Osteocyte (in vitro differentiated cells): ENCODE results near the gene EXD3. TPM values are rescaled to one million over a fixed set of nuclear protein-coding genes. Genes with fewer than 3 reads are reported as not detected.
A peak's percentile ranks its signal among the peaks of the same experiment; 100 is the strongest.

Source experiments
- DNase-seq: peaks from one replicate; pipeline ENCODE4 v3.0.0; 2021; ENCODE audit warnings: mixed read lengths; ENCODE audit not compliant: unreplicated experiment; ENCODE audit errors: extremely low spot score
- H3K27ac Mint-ChIP-seq: one replicate; pipeline ENCODE4 v1.8.0; 2021; ENCODE audit warnings: mild to moderate bottlenecking, mixed read lengths; ENCODE audit not compliant: unreplicated experiment
- H3K27me3 Mint-ChIP-seq: one replicate; pipeline ENCODE4 v1.8.0; 2021; ENCODE audit warnings: mixed read lengths; ENCODE audit not compliant: unreplicated experiment
- H3K36me3 Mint-ChIP-seq: one replicate; pipeline ENCODE4 v1.8.0; 2021; ENCODE audit warnings: mixed read lengths; ENCODE audit not compliant: unreplicated experiment
- H3K4me1 Mint-ChIP-seq: one replicate; pipeline ENCODE4 v1.8.0; 2021; ENCODE audit warnings: mixed read lengths; ENCODE audit not compliant: unreplicated experiment
- H3K4me3 Mint-ChIP-seq: one replicate; pipeline ENCODE4 v1.8.0; 2021; ENCODE audit warnings: mild to moderate bottlenecking, moderate library complexity, mixed read lengths; ENCODE audit not compliant: unreplicated experiment
- H3K9me3 Mint-ChIP-seq: one replicate; pipeline ENCODE4 v1.8.0; 2021; ENCODE audit warnings: mixed read lengths; ENCODE audit not compliant: unreplicated experiment
- total RNA-seq: library from RNA; stranded (reverse); gene quantifications from 2 replicates; pipeline ENCODE4 v1.2.1, GENCODE V29; 2021
- TF ChIP-seq, protein P1 (sequence below): fragments of 200-600 bp; sonication (generic); IDR thresholded peaks from 2 replicates; pipeline ENCODE4 v1.5.0; 2021; ENCODE audit warnings: antibody characterized with exemption, mild to moderate bottlenecking, moderate library complexity

The EXD3 gene
- total RNA-seq, 1 donor from 2014 or later = 21.5 TPM

DNA sequence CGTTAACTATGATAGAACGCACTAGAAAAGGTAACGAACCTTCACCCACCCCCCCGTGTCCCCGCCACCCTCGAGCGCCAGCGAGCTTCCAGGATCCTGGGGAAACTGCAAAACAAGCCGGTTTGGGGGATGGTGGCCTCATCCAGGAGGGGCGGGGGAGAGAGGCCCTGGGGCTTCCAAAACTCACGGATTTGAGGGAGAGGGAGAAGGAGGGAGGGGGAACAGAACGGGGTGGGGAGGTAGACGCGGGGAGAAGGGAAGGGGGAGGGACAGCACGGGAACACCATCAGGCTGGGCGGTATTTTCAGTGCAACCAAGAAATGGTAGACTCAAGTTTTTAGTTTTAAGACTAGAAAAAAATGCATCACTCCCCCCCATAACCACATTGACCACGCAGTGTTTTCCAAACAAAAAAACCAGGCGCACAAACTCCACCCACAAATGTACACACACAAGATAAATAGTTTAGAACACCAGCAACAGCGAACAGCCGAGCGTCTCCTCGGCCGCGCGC lies 122.3 kb downstream of the EXD3 start:
- H3K27ac Mint-ChIP-seq = peak overlapping the region; percentile 54
- H3K36me3 Mint-ChIP-seq = no peaks in the 10 kb centered on the region
- no peaks in the 10 kb centered on the region for H3K9me3 Mint-ChIP-seq
- H3K4me3 Mint-ChIP-seq = peak overlapping the region; percentile 77
- peaks cover 22% of the 10 kb centered on the region for H3K4me1 Mint-ChIP-seq
- TF ChIP-seq, protein P1, sequence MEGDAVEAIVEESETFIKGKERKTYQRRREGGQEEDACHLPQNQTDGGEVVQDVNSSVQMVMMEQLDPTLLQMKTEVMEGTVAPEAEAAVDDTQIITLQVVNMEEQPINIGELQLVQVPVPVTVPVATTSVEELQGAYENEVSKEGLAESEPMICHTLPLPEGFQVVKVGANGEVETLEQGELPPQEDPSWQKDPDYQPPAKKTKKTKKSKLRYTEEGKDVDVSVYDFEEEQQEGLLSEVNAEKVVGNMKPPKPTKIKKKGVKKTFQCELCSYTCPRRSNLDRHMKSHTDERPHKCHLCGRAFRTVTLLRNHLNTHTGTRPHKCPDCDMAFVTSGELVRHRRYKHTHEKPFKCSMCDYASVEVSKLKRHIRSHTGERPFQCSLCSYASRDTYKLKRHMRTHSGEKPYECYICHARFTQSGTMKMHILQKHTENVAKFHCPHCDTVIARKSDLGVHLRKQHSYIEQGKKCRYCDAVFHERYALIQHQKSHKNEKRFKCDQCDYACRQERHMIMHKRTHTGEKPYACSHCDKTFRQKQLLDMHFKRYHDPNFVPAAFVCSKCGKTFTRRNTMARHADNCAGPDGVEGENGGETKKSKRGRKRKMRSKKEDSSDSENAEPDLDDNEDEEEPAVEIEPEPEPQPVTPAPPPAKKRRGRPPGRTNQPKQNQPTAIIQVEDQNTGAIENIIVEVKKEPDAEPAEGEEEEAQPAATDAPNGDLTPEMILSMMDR = no peak
- DNase-seq = no peak
- H3K27me3 Mint-ChIP-seq = peaks cover 10% of the 10 kb centered on the region

DNA sequence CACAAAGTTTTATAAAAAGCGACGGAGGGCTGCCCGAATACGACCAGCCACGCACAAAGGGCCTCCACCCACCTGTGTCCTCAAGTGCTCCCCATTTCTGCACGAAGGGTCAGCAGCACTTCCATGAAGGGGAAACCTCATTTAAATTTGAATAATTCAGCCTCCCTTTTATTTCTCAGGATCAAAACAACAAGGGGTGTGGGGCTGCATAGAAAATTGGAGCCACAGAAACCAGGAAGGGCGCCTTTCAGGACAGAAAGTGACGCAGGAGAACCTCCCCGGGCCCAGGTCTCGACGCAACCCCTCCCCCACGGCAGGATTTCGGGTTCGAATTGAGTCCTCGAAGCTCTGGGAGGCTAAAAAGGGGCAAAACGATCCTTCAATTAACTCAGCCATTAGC lies 123.0 kb downstream of the EXD3 start:
- no peaks in the 10 kb centered on the region for H3K9me3 Mint-ChIP-seq
- TF ChIP-seq, protein P1 = no peak
- no peak overlapping the region for H3K27ac Mint-ChIP-seq
- H3K27me3 Mint-ChIP-seq = peaks cover 10% of the 10 kb centered on the region
- DNase-seq = no peak
- H3K4me3 Mint-ChIP-seq = peak overlapping the region; percentile 47
- H3K4me1 Mint-ChIP-seq = peaks cover 22% of the 10 kb centered on the region
- H3K36me3 Mint-ChIP-seq = no peaks in the 10 kb centered on the region

DNA sequence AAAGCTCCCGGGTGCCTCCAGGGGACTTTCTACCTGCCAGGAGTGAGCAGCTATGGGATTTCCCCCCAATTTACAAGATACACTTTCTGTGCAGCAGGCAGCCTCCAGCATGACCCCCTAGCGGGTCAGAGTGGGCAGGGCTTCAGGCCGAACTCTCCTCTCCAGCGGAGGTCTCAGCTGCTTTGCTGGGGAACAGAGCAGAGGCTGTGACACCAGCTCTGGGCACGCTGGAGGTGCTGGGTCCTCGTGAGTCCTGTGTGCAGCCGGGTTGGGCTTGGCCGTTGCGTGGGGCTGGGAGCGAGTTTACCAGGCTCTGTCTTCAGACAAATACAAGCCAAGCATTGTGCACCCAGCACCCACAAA lies 123.8 kb downstream of the EXD3 start:
- TF ChIP-seq, protein P1 = no peak
- Mint-ChIP-seq H3K4me3 (no peak overlapping the region), H3K27ac (no peak overlapping the region), H3K9me3 (no peaks in the 10 kb centered on the region), H3K4me1 (peaks cover 22% of the 10 kb centered on the region), H3K36me3 (no peaks in the 10 kb centered on the region), H3K27me3 (peaks cover 10% of the 10 kb centered on the region)
- no peak for DNase-seq

DNA sequence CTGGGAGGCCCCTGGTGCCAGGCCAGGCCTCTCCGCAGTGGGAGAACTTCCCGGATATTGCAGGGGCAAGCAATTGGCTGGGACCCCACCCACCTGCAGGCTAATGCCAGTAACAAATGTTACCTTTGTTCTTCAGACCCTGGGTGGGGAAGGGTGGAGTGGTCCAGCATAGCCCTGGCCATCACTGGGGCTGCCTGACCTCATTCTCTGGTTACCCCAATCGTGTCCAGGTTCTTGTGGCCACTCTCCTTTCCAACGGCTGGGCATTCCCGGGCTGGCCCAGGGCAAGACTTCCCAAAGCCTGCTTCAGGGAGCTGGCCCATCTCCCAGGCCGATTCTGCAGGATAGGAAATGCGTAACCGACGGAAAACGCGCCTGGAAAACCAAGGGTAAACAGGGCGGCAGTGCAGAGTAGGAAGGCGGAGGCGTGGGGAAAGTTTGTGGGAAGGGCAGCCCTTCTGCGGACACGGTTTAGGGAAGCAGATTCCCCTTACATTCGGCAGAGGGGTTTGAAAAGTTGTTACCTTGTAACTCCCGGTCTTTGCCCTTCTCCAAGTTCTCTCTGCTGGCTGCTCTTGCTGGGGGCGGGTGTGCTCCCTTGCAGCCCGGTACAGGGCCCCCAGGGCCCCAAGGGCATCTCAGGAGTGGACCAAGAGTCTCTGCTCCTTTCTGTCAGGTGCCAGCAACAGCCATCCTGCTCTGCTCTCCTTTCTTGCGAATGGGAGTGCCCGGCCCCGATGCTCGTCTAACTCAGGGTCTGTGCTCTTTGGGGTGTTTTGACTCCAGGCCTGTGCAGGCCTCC lies 124.4 kb downstream of the EXD3 start:
- DNase-seq = no peak
- TF ChIP-seq, protein P1 = no peak
- no peaks in the 10 kb centered on the region for H3K36me3 Mint-ChIP-seq
- H3K9me3 Mint-ChIP-seq = no peaks in the 10 kb centered on the region
- H3K4me3 Mint-ChIP-seq = no peak overlapping the region
- peaks cover 20% of the 10 kb centered on the region for H3K4me1 Mint-ChIP-seq
- peaks cover 11% of the 10 kb centered on the region for H3K27me3 Mint-ChIP-seq
- no peak overlapping the region for H3K27ac Mint-ChIP-seq

DNA sequence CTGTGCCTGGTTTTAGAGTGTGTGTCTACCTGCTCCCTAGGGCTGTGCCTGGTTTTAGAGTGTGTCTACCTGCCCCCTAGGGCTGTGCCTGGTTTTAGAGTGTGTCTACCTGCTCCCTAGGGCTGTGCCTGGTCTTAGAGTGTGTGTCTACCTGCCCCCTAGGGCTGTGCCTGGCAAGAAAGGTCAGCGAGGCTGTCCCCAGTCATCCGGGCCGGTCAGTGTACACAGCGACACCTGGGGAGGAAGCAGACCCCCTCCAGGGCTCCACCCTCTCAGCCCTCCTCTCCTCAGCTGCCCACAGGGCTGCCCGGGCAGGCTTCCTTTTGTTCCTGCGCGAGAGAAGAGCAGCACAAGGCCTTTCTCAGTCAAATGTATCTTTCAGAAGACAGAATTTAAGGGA lies 125.0 kb downstream of the EXD3 start:
- DNase-seq = no peak
- peaks cover 13% of the 10 kb centered on the region for H3K27me3 Mint-ChIP-seq

More for the DNA sequence above, 125.0 kb downstream of the EXD3 start:
- peaks cover 18% of the 10 kb centered on the region for H3K4me1 Mint-ChIP-seq
- TF ChIP-seq, protein P1 = no peak
- no peak overlapping the region for H3K4me3 Mint-ChIP-seq
- H3K36me3 Mint-ChIP-seq = no peaks in the 10 kb centered on the region
- no peak overlapping the region for H3K27ac Mint-ChIP-seq
- H3K9me3 Mint-ChIP-seq = no peaks in the 10 kb centered on the region
